IMR-90 (cell line): ENCODE results near the gene MACF1. TPM values are rescaled to one million over a fixed set of nuclear protein-coding genes. Genes with fewer than 3 reads are reported as not detected.

ENCODE experiments used
- ATAC-seq: fragments of 200-7000 bp; cut with Tn5 transposase; 2 replicates; pipeline ENCODE4 v1.9.1; 2020; ENCODE audit warnings: low read depth, mild to moderate bottlenecking, moderate library complexity
- BruUV-seq: library from RNA; stranded (reverse); fragments of 400-500 nt; replicated peaks from 2 replicates; lab custom pipeline; 2021; lab: Mats Ljungman, UMichigan
- CTCF ChIA-PET: fragments of 300-600 bp; formaldehyde crosslinking; extraction: SDS; loops from one replicate; lab custom pipeline; 2021; ENCODE audit warnings: antibody characterized with exemption; lab: Yijun Ruan, JAX
- POLR2A ChIA-PET: fragments of 300-600 bp; sonication (Branson Sonifier 250); formaldehyde crosslinking; loops from one replicate; lab custom pipeline; 2022; ENCODE audit warnings: antibody characterized with exemption; ENCODE audit not compliant: unreplicated experiment; lab: Charles Lee
- DNase-seq: peaks from one replicate; pipeline ENCODE4 v3.0.0; 2013
- H2AFZ ChIP-seq: replicated peaks from 2 replicates; pipeline ENCODE3; 2013; ENCODE audit warnings: low read length, mild to moderate bottlenecking; ENCODE audit not compliant: poor library complexity
- H2AK5ac ChIP-seq: 2 replicates; pipeline ENCODE4 v1.6.1; 2013; ENCODE audit warnings: low read depth, low read length, inconsistent platforms
- H2AK9ac ChIP-seq: replicated peaks from 2 replicates; pipeline ENCODE3; 2013; ENCODE audit warnings: mild to moderate bottlenecking, low read depth, low read length, moderate library complexity; ENCODE audit not compliant: poor library complexity
- H2BK120ac ChIP-seq: 2 replicates; pipeline ENCODE4 v1.6.1; 2013; ENCODE audit warnings: low read depth, low read length, inconsistent platforms
- H2BK15ac ChIP-seq: 3 replicates; pipeline ENCODE4 v1.6.1; 2013; ENCODE audit warnings: low read depth, low read length, inconsistent platforms
- H2BK20ac ChIP-seq: 2 replicates; pipeline ENCODE4 v1.6.1; 2013; ENCODE audit warnings: low read depth, mild to moderate bottlenecking, inconsistent platforms, low read length, moderate library complexity
- H2BK5ac ChIP-seq: 2 replicates; pipeline ENCODE4 v1.6.1; 2013; ENCODE audit warnings: mild to moderate bottlenecking, low read depth, low read length, inconsistent platforms; ENCODE audit not compliant: poor library complexity, severe bottlenecking
- H3K14ac ChIP-seq: replicated peaks from 2 replicates; pipeline ENCODE4 v1.6.1; 2013; ENCODE audit warnings: low read depth, low read length, inconsistent platforms
- H3K18ac ChIP-seq: 2 replicates; pipeline ENCODE4 v1.6.1; 2013; ENCODE audit warnings: low read depth, low read length, control low read depth
- H3K23ac ChIP-seq: 2 replicates; pipeline ENCODE4 v1.6.1; 2013; ENCODE audit warnings: low read depth, low read length, inconsistent platforms
- H3K27ac ChIP-seq: 2 replicates; pipeline ENCODE4 v1.5.1; 2013; ENCODE audit warnings: mild to moderate bottlenecking, control low read depth, low read length; ENCODE audit not compliant: insufficient read depth
- H3K27me3 ChIP-seq: 2 replicates; pipeline ENCODE4 v1.6.1; 2013; ENCODE audit warnings: low read length; ENCODE audit not compliant: control insufficient read depth, insufficient read depth
- H3K36me3 ChIP-seq: 2 replicates; pipeline ENCODE4 v1.6.1; 2013; ENCODE audit warnings: low read length, mixed read lengths; ENCODE audit not compliant: control insufficient read depth, insufficient read depth
- H3K4ac ChIP-seq: 2 replicates; pipeline ENCODE4 v1.6.1; 2013; ENCODE audit warnings: low read depth, low read length, inconsistent platforms
- H3K4me1 ChIP-seq: 2 replicates; pipeline ENCODE4 v1.6.1; 2013; ENCODE audit warnings: low read length, mixed read lengths; ENCODE audit not compliant: control insufficient read depth, insufficient read depth
- H3K4me2 ChIP-seq: 2 replicates; pipeline ENCODE4 v1.6.1; 2013; ENCODE audit warnings: low read depth, mild to moderate bottlenecking, control low read depth, low read length, moderate library complexity
- H3K4me3 ChIP-seq: 2 replicates; pipeline ENCODE4 v1.5.1; 2013; ENCODE audit warnings: low read depth, mild to moderate bottlenecking, control low read depth, low read length, moderate library complexity; ENCODE audit not compliant: insufficient read depth
- H3K56ac ChIP-seq: 2 replicates; pipeline ENCODE4 v1.6.1; 2013; ENCODE audit warnings: low read length, inconsistent platforms; ENCODE audit not compliant: insufficient read depth; ENCODE audit errors: extremely low read depth
- H3K79me1 ChIP-seq, 2 experiments: 2 replicates each; pipeline ENCODE4 v1.6.1; 2013; ENCODE audit warnings: low read length in 2 of 2, inconsistent platforms in 1 of 2, low read depth in 1 of 2
- H3K9ac ChIP-seq: 2 replicates; pipeline ENCODE4 v1.6.1; 2013; ENCODE audit warnings: low read depth, low read length, control low read depth
- H3K9me1 ChIP-seq: 2 replicates; pipeline ENCODE4 v1.6.1; 2013; ENCODE audit warnings: low read length, inconsistent platforms; ENCODE audit not compliant: insufficient read depth
- H3K9me3 ChIP-seq: 2 replicates; pipeline ENCODE4 v1.6.1; 2013; ENCODE audit warnings: low read length; ENCODE audit not compliant: control insufficient read depth, insufficient read depth
- H4K20me1 ChIP-seq: 2 replicates; pipeline ENCODE4 v1.6.1; 2013; ENCODE audit warnings: low read length, inconsistent platforms; ENCODE audit not compliant: insufficient read depth
- H4K5ac ChIP-seq: 2 replicates; pipeline ENCODE4 v1.6.1; 2013; ENCODE audit warnings: mild to moderate bottlenecking, low read depth, low read length, control low read depth
- H4K8ac ChIP-seq, 2 experiments: 2 replicates each; pipeline ENCODE4 v1.6.1; 2013; ENCODE audit warnings: low read depth in 2 of 2, low read length in 2 of 2, control low read depth in 1 of 2, inconsistent platforms in 1 of 2
- H4K91ac ChIP-seq: 2 replicates; pipeline ENCODE4 v1.6.1; 2013; ENCODE audit warnings: low read depth, low read length, inconsistent platforms; ENCODE audit not compliant: insufficient read depth
- BHLHE40 ChIP-seq: fragments of 150-350 bp; IDR thresholded peaks from 2 replicates; pipeline ENCODE4 v1.6.1; 2016; ENCODE audit warnings: mild to moderate bottlenecking, low read depth, low read length
- CEBPB ChIP-seq: IDR thresholded peaks from 2 replicates; pipeline ENCODE4 v1.6.1; 2012; ENCODE audit warnings: low read depth, low read length, improper control_type of control experiment
- CHD1 ChIP-seq: IDR thresholded peaks from 2 replicates; pipeline ENCODE4 v1.6.1; 2012; ENCODE audit warnings: low read depth, low read length, improper control_type of control experiment
- ELK1 ChIP-seq: fragments of 150-350 bp; IDR thresholded peaks from 2 replicates; pipeline ENCODE4 v1.6.1; 2016; ENCODE audit warnings: low read depth, mild to moderate bottlenecking, low read length, moderate library complexity, borderline replicate concordance
- FOS ChIP-seq: fragments of 150-350 bp; IDR thresholded peaks from 2 replicates; pipeline ENCODE4 v1.6.1; 2016; ENCODE audit warnings: low read depth, low read length
- MAFK ChIP-seq: IDR thresholded peaks from 2 replicates; pipeline ENCODE4 v1.6.1; 2012; ENCODE audit warnings: low read depth, low read length, improper control_type of control experiment
- MAZ ChIP-seq: IDR thresholded peaks from 2 replicates; pipeline ENCODE4 v1.6.1; 2012; ENCODE audit warnings: low read depth, mild to moderate bottlenecking, low read length, improper control_type of control experiment, moderate library complexity, borderline replicate concordance
- MXI1 ChIP-seq: IDR thresholded peaks from 2 replicates; pipeline ENCODE4 v1.6.1; 2012; ENCODE audit warnings: low read depth, mild to moderate bottlenecking, low read length, moderate library complexity, borderline replicate concordance
- NFE2L2 ChIP-seq: fragments of 150-350 bp; IDR thresholded peaks from 2 replicates; pipeline ENCODE4 v1.6.1; 2016; ENCODE audit warnings: low read depth, mild to moderate bottlenecking, low read length
- POLR2A ChIP-seq: IDR thresholded peaks from 2 replicates; pipeline ENCODE4 v1.6.1; 2012; ENCODE audit warnings: mild to moderate bottlenecking, low read depth, low read length
- RAD21 ChIP-seq: IDR thresholded peaks from 2 replicates; pipeline ENCODE4 v1.6.1; 2012; ENCODE audit warnings: low read length, improper control_type of control experiment
- RCOR1 ChIP-seq: IDR thresholded peaks from 2 replicates; pipeline ENCODE4 v1.6.1; 2012; ENCODE audit warnings: mild to moderate bottlenecking, low read length, improper control_type of control experiment; ENCODE audit not compliant: insufficient replicate concordance
- RFX5 ChIP-seq: IDR thresholded peaks from 2 replicates; pipeline ENCODE4 v1.8.0; 2012; ENCODE audit warnings: low read depth, mild to moderate bottlenecking, low read length, moderate library complexity
- SMC3 ChIP-seq: fragments of 150-350 bp; IDR thresholded peaks from 2 replicates; pipeline ENCODE4 v1.6.1; 2016; ENCODE audit warnings: low read depth, mild to moderate bottlenecking, antibody characterized with exemption, low read length, moderate library complexity
- WGBS, 2 experiments: methylation state at CpG; one replicate each; pipeline versions ENCODE4 v1.1.5 to v1.1.7; 2013; ENCODE audit warnings: missing lambda C conversion rate in 2 of 2; ENCODE audit not compliant: insufficient read length in 1 of 2; ENCODE audit errors: extremely low coverage in 2 of 2; 5-methylcytosine and 5-hydroxymethylcytosine counted together
- dilution Hi-C: fragments of 300-500 bp; cut with HindIII; formaldehyde crosslinking; loops from one replicate; pipeline ENCODE4 v1.14.3; 2018; ENCODE audit warnings: low sequenced_read_pairs; ENCODE audit not compliant: unreplicated experiment
- in situ Hi-C: fragments of 300-500 bp; cut with MboI; formaldehyde crosslinking; loops from 3 replicates; pipeline ENCODE4 v1.14.3; 2019; ENCODE audit warnings: low sequenced_read_pairs, inconsistent platforms, mixed read lengths
- intact Hi-C: fragments of 100-400 bp; cut with micrococcal nuclease; formaldehyde crosslinking; loops from 2 replicates; pipeline ENCODE4 v1.10.0; 2022
- polyA plus RNA-seq, 3 experiments: library from polyadenylated mRNA; depleted of rRNA; stranded (reverse); fragments of >200 nt; gene quantifications; 2 replicates each; pipeline ENCODE4 v1.2.3, GENCODE V29; 2012; ENCODE audit warnings: low replicate concordance in 1 of 3
- total RNA-seq: library from RNA; depleted of rRNA; stranded (reverse); fragments of >200 nt; gene quantifications from 2 replicates; pipeline ENCODE4 v1.2.3, GENCODE V29; 2012
- TF ChIP-seq, protein P1 (sequence below): fragments of 150-350 bp; IDR thresholded peaks from 2 replicates; pipeline ENCODE4 v1.6.1; 2017; ENCODE audit warnings: mild to moderate bottlenecking, antibody characterized with exemption, low read length, low read depth

The MACF1 gene
- total and polyA plus RNA-seq, 2 of the 4 experiments (the other 2 are of a cell fraction), result 67.6 to 369 TPM

- peak overlapping the region; percentile 54 to 76; a peak in 3 of 4 replicates for H4K8ac ChIP-seq
- peak; percentile 74 for DNase-seq
- peak overlapping the region; percentile 53 for H2AK5ac ChIP-seq
- ChIA-PET CTCF (interaction anchor here (0.5 to 3.6 kb wide), 6 partner anchors 18 to 252 kb away, joined by 3 to 16 read pairs (median 4); no protein-coding TSS in a partner anchor), POLR2A (interaction anchor here (0.5 to 1.8 kb wide), 4 partner anchors 17 to 1196 kb away, joined by 3 to 13 read pairs (median 4); no protein-coding TSS in a partner anchor)
- 10% methylated on average over 7 of the region's 11 CpGs; no CpG with 5 or more reads in 1 of the 2 experiments for WGBS, 2 experiments
- peak overlapping the region; percentile 55 for H3K9ac ChIP-seq
- H2BK5ac ChIP-seq, result peak overlapping the region; percentile 77
- dilution Hi-C loops, result no loop called here
- H2BK120ac ChIP-seq, result peak overlapping the region; percentile 83
- H2AK9ac ChIP-seq, result no peak overlapping the region
- intact Hi-C loops, result no loop called here
- no peak overlapping the region for H3K56ac ChIP-seq
- peaks cover 31% of the 10 kb centered on the region for H4K20me1 ChIP-seq
- in situ Hi-C loops, result no loop called here
- peaks cover 31 to 75% of the 10 kb centered on the region in 2 experiments for H3K79me1 ChIP-seq
- peak overlapping the region; percentile 82 for H3K4me2 ChIP-seq
- H3K18ac ChIP-seq, result peak overlapping the region; percentile 92
- peak overlapping the region; percentile 88 for H3K27ac ChIP-seq
- peak overlapping the region; percentile 29 for H2BK20ac ChIP-seq
- H3K9me3 ChIP-seq, result no peaks in the 10 kb centered on the region
- H3K27me3 ChIP-seq, result no peaks in the 10 kb centered on the region
- peak overlapping the region; percentile 65; the same call in 1 of the 2 replicates for H4K91ac ChIP-seq
- peaks cover 4% of the 10 kb centered on the region; the same call in 1 of the 2 replicates for H3K36me3 ChIP-seq
- H4K5ac ChIP-seq, result peak overlapping the region; percentile 79
- H3K4me1 ChIP-seq, result peaks cover 38% of the 10 kb centered on the region
- peak overlapping the region; percentile 43; the same call in 1 of the 2 replicates for H3K23ac ChIP-seq
- H3K4me3 ChIP-seq, result peak overlapping the region; percentile 34; the same call in 1 of the 2 replicates
- H2AFZ ChIP-seq, result no peak overlapping the region
- H2BK15ac ChIP-seq, result peak overlapping the region; percentile 20; the same call in 2 of the 3 replicates
- H3K4ac ChIP-seq, result peak overlapping the region; percentile 62
- BruUV-seq, result no TSS peak
- H3K14ac ChIP-seq, result peak overlapping the region; percentile 92
- H3K9me1 ChIP-seq, result peaks cover 39% of the 10 kb centered on the region
- peak; percentile 61 for ATAC-seq
- TF ChIP-seq RFX5 (no peak), RAD21 (no peak), RCOR1 (no peak), POLR2A (no peak), BHLHE40 (no peak), CEBPB (no peak), MXI1 (no peak; the same call in 1 of the 2 replicates), MAFK (no peak), SMC3 (no peak), NFE2L2 (no peak), FOS (no peak), ELK1 (no peak), MAZ (no peak), CHD1 (no peak)
- TF ChIP-seq, protein P1, sequence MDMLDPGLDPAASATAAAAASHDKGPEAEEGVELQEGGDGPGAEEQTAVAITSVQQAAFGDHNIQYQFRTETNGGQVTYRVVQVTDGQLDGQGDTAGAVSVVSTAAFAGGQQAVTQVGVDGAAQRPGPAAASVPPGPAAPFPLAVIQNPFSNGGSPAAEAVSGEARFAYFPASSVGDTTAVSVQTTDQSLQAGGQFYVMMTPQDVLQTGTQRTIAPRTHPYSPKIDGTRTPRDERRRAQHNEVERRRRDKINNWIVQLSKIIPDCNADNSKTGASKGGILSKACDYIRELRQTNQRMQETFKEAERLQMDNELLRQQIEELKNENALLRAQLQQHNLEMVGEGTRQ, result no peak
These were observed 46.0 kb upstream of the MACF1 start for GRCh38 chr1:39158327-39159086.
